PC-9 (cell line): ENCODE results near the gene CA12. TPM values are rescaled to one million over a fixed set of nuclear protein-coding genes. Genes with fewer than 3 reads are reported as not detected.
"Not testable (repeated sequence)": the region's sequence is repeated elsewhere in the genome, so short reads cannot be mapped to it uniquely, and the experiment has no call there.

Experiments used
- BruUV-seq: library from RNA; stranded (reverse); fragments of 400-500 nt; replicated peaks from 2 replicates; lab custom pipeline; 2021; lab: Mats Ljungman, UMichigan
- CTCF ChIA-PET: fragments of 300-600 bp; sonication (Branson Sonifier 250); formaldehyde crosslinking; loops from one replicate; lab custom pipeline; 2022; ENCODE audit warnings: antibody characterized with exemption; lab: Charles Lee
- POLR2A ChIA-PET: fragments of 300-600 bp; sonication (Branson Sonifier 250); formaldehyde crosslinking; loops from one replicate; lab custom pipeline; 2022; ENCODE audit warnings: antibody characterized with exemption; ENCODE audit not compliant: unreplicated experiment; lab: Charles Lee
- DNase-seq, 2 experiments: peaks; one replicate each; pipeline versions ENCODE4 v3.0.0 to v3.0.0-alpha.2; 2015 to 2022; ENCODE audit warnings: mixed read lengths in 1 of 2
- H2AFZ ChIP-seq: fragments of 200-600 bp; sonication (generic); 2 replicates; pipeline ENCODE4 v1.8.1; 2017; ENCODE audit warnings: antibody characterized with exemption
- H3F3A ChIP-seq: fragments of 200-600 bp; sonication (generic); 2 replicates; pipeline ENCODE4 v1.8.1; 2017; ENCODE audit warnings: antibody characterized with exemption, mild to moderate bottlenecking, low read depth; ENCODE audit not compliant: insufficient read depth
- H3K27ac ChIP-seq: fragments of 200-600 bp; sonication (generic); 2 replicates; pipeline ENCODE4 v1.6.1; 2016; ENCODE audit warnings: mixed run types
- H3K27me3 ChIP-seq: fragments of 200-600 bp; sonication (generic); 2 replicates; pipeline ENCODE4 v1.6.1; 2016; ENCODE audit warnings: low read depth, mixed run types; ENCODE audit not compliant: insufficient read depth
- H3K36me3 ChIP-seq: fragments of 200-600 bp; sonication (generic); 2 replicates; pipeline ENCODE4 v1.6.1; 2016; ENCODE audit warnings: low read depth, mixed run types
- H3K4me1 ChIP-seq: fragments of 200-600 bp; sonication (generic); replicated peaks from 2 replicates; pipeline ENCODE4 v1.6.1; 2016; ENCODE audit warnings: mixed run types; ENCODE audit not compliant: insufficient read depth
- H3K4me2 ChIP-seq: fragments of 200-600 bp; sonication (generic); 2 replicates; pipeline ENCODE4 v1.6.1; 2017; ENCODE audit warnings: mixed run types
- H3K4me3 ChIP-seq: fragments of 200-600 bp; sonication (generic); 2 replicates; pipeline ENCODE4 v1.6.1; 2016; ENCODE audit warnings: mixed run types
- H3K79me2 ChIP-seq: fragments of 200-600 bp; sonication (generic); 2 replicates; pipeline ENCODE4 v1.6.1; 2017; ENCODE audit warnings: low read depth, mixed run types
- H3K9me2 ChIP-seq: fragments of 200-600 bp; sonication (generic); 2 replicates; pipeline ENCODE4 v1.8.1; 2017; ENCODE audit warnings: mild to moderate bottlenecking; ENCODE audit not compliant: insufficient read depth
- H3K9me3 ChIP-seq: fragments of 200-600 bp; sonication (generic); 2 replicates; pipeline ENCODE4 v1.8.1; 2016; ENCODE audit warnings: low read depth; ENCODE audit not compliant: insufficient read depth
- H4K20me1 ChIP-seq: fragments of 200-600 bp; sonication (generic); 2 replicates; pipeline ENCODE4 v1.8.1; 2017; ENCODE audit not compliant: insufficient read depth
- CTCF ChIP-seq: fragments of 200-600 bp; sonication (generic); conservative IDR thresholded peaks from 2 replicates; pipeline ENCODE4 v1.6.1; 2017; ENCODE audit warnings: mixed run types, antibody characterized with exemption, mild to moderate bottlenecking, moderate library complexity
- EZH2 ChIP-seq: fragments of 200-600 bp; sonication (generic); IDR thresholded peaks from 2 replicates; pipeline ENCODE4 v1.8.0; 2017; ENCODE audit warnings: antibody characterized with exemption, low read depth
- intact Hi-C: fragments of 100-400 bp; cut with micrococcal nuclease; formaldehyde crosslinking; loops from one replicate; pipeline ENCODE4 v1.10.0; 2022; ENCODE audit not compliant: unreplicated experiment
- total RNA-seq: library from RNA; stranded (reverse); gene quantifications from 2 replicates; pipeline ENCODE4 v1.2.3, GENCODE V29; 2021

The CA12 gene
- total RNA-seq, 1 experiment from 2014 or later: 4.6 TPM

- POLR2A ChIA-PET: no interaction called here
- no TSS peak for BruUV-seq
- Histone ChIP-seq H3K79me2 (no peaks in the 10 kb centered on the region), H3K27me3 (no peaks in the 10 kb centered on the region), H4K20me1 (no peaks in the 10 kb centered on the region), H3K36me3 (no peaks in the 10 kb centered on the region), H3K4me1 (peaks cover 14% of the 10 kb centered on the region), H3K4me2 (no peak overlapping the region), H3K9me2 (no peaks in the 10 kb centered on the region), H3K9me3 (no peaks in the 10 kb centered on the region), H3F3A (no peaks in the 10 kb centered on the region), H3K4me3 (no peak overlapping the region), H2AFZ (no peak overlapping the region), H3K27ac (no peak overlapping the region)
- CTCF ChIA-PET: no interaction called here
- intact Hi-C loops: loop anchor here (10.0 kb wide), 1 partner anchor 50 kb away; no protein-coding TSS in a partner anchor
- TF ChIP-seq CTCF (no peak), EZH2 (no peak)
- DNase-seq: no peak
These were observed 36.8 kb downstream of the CA12 start for GRCh38 chr15:63344731-63345390.

GRCh38 chr15:63342996-63343562 lies 38.6 kb downstream of the CA12 start:
- H3K4me1 ChIP-seq, POLR2A ChIA-PET, H3K4me3 ChIP-seq, H3K27ac ChIP-seq, DNase-seq, H3K9me3 ChIP-seq, CTCF ChIA-PET, H4K20me1 ChIP-seq, H3F3A ChIP-seq, H3K9me2 ChIP-seq, H3K79me2 ChIP-seq, H3K27me3 ChIP-seq, H3K4me2 ChIP-seq, H3K36me3 ChIP-seq, H2AFZ ChIP-seq, BruUV-seq: not testable (repeated sequence)
- intact Hi-C loops: loop anchor here (10.0 kb wide), 1 partner anchor 52 kb away; no protein-coding TSS in a partner anchor

GRCh38 chr15:63341898-63342297 lies 39.7 kb downstream of the CA12 start:
- no peaks in the 10 kb centered on the region for H3K27me3 ChIP-seq
- no peaks in the 10 kb centered on the region for H3K9me3 ChIP-seq
- ChIA-PET CTCF (no interaction called here), POLR2A (no interaction called here)
- TF ChIP-seq EZH2 (no peak), CTCF (no peak)
- H3K79me2 ChIP-seq: no peaks in the 10 kb centered on the region
- H3K4me2 ChIP-seq: no peak overlapping the region
- H4K20me1 ChIP-seq: no peaks in the 10 kb centered on the region
- DNase-seq: no peak
- no TSS peak for BruUV-seq
- H3K9me2 ChIP-seq: no peaks in the 10 kb centered on the region
- intact Hi-C loops: loop anchor here (10.0 kb wide), 1 partner anchor 53 kb away; no protein-coding TSS in a partner anchor
- no peak overlapping the region for H3K27ac ChIP-seq
- H3K36me3 ChIP-seq: no peaks in the 10 kb centered on the region
- no peak overlapping the region for H3K4me3 ChIP-seq
- no peaks in the 10 kb centered on the region for H3F3A ChIP-seq
- 0 out of 2 replicates have a peak, but pooled peaks cover 4% of the 10 kb centered on the region for H3K4me1 ChIP-seq
- no peak overlapping the region for H2AFZ ChIP-seq
